ENCODE data around the gene TRMT61A.
"Not testable (repeated sequence)": the region's sequence is repeated elsewhere in the genome, so short reads cannot be mapped to it uniquely, and the experiment has no call there.

TRMT61A gene

GRCh38 chr14:103509864-103510723, 18.9 kb upstream of the TRMT61A start:
- no peak for DNase-seq (ENCODE audit: low read depth)

GRCh38 chr14:103510724-103511693, 18.0 kb upstream of the TRMT61A start:
- no peak for DNase-seq (ENCODE audit: low read depth)

- DNase-seq (ENCODE audit: low read depth): not testable (repeated sequence)
These were observed 16.8 kb upstream of the TRMT61A start for GRCh38 chr14:103512180-103512579.

- DNase-seq (ENCODE audit: low read depth): peak; percentile 18
These were observed 16.0 kb upstream of the TRMT61A start for GRCh38 chr14:103512701-103513611.

- no peak for DNase-seq (ENCODE audit: low read depth)
These were observed 14.2 kb upstream of the TRMT61A start for GRCh38 chr14:103514596-103515421.

- no peak for DNase-seq (ENCODE audit: low read depth)
These were observed 12.4 kb upstream of the TRMT61A start for GRCh38 chr14:103516426-103517173.

GRCh38 chr14:103517174-103517566, 11.8 kb upstream of the TRMT61A start:
- no peak for DNase-seq (ENCODE audit: low read depth)

- no peak for DNase-seq (ENCODE audit: low read depth)
These were observed 11.1 kb upstream of the TRMT61A start for GRCh38 chr14:103517721-103518421.

- DNase-seq (ENCODE audit: low read depth): no peak
These were observed 10.5 kb upstream of the TRMT61A start for GRCh38 chr14:103518422-103519042.

- DNase-seq (ENCODE audit: low read depth): no peak
These were observed 9.8 kb upstream of the TRMT61A start for GRCh38 chr14:103519043-103519836.

GRCh38 chr14:103519837-103520212, 9.2 kb upstream of the TRMT61A start:
- DNase-seq (ENCODE audit: low read depth): no peak

- no peak for DNase-seq (ENCODE audit: low read depth)
These were observed 8.7 kb upstream of the TRMT61A start for GRCh38 chr14:103520269-103520656.

- DNase-seq (ENCODE audit: low read depth): no peak
These were observed 8.1 kb upstream of the TRMT61A start for GRCh38 chr14:103520657-103521437.

- DNase-seq (ENCODE audit: low read depth): no peak
These were observed 7.5 kb upstream of the TRMT61A start for GRCh38 chr14:103521438-103521950.

GRCh38 chr14:103521951-103522563, 6.9 kb upstream of the TRMT61A start:
- DNase-seq (ENCODE audit: low read depth): no peak

- no peak for DNase-seq (ENCODE audit: low read depth)
These were observed 6.1 kb upstream of the TRMT61A start, which contains the start of gene CKB for GRCh38 chr14:103522649-103523574. CKB (minus strand) TSS chr14:103522830; CDS start chr14:103522493, 337 bp downstream.

Measured in non-pigmented ciliary epithelial cell (primary cell).